A673 (cell line): ENCODE results near the gene PALMD.

ENCODE experiments used
- CTCF ChIP-seq: fragments of 300-800, 200-600 bp; sonication (generic); conservative IDR thresholded peaks from 2 replicates; pipeline ENCODE4 v1.5.1; 2017; ENCODE audit warnings: low read depth, mild to moderate bottlenecking, antibody characterized with exemption, low read length, moderate library complexity, mixed read lengths
- EZH2 ChIP-seq: fragments of 200-600 bp; sonication (generic); IDR thresholded peaks from 2 replicates; pipeline ENCODE4 v1.6.1; 2017; ENCODE audit warnings: borderline replicate concordance, low read depth, mild to moderate bottlenecking, mixed read lengths, antibody characterized with exemption, low read length; ENCODE audit not compliant: poor library complexity, severe bottlenecking

DNA sequence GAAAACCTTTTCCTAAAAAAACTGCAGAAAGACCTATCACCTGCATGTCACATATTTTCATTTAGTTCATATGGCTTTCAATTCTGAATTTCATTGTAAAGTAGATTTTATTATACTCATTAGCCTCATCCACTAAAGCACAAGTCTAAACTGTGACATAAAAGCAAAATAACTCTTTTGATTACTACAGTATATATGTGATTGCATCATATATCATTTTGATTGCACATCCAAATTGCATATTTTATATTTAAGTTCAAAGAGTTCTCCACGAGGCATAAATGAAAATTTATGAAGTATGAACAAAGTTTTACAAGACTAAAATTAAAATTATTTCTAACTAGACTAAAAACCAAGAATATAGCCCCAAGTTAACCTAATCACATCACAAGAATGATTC, 19.3 kb downstream of the PALMD start:
- TF ChIP-seq CTCF: no peak
- TF ChIP-seq EZH2: no peak
